Tibial nerve (tissue), 4 donors: ENCODE data around the gene CD37. TPM values are rescaled to one million over a fixed set of nuclear protein-coding genes. Genes with fewer than 3 reads are reported as not detected.

Experiments
- DNase-seq, 2 donors: peaks; one replicate each; pipeline ENCODE4 v3.0.0-alpha.2; 2019; ENCODE audit warnings: low spot score in 2 of 2
- H3K27ac ChIP-seq, 4 donors: fragments of 200-600 bp; sonication (generic) in 3 of 4; one replicate each; pipeline ENCODE4 v1.5.1; 2017 to 2019; ENCODE audit warnings: mild to moderate bottlenecking in 1 of 4
- H3K27me3 ChIP-seq, 2 donors: fragments of 200-600 bp; sonication (generic) in 1 of 2; one replicate each; pipeline versions ENCODE4 v1.5.1 to v1.6.0; 2017 to 2019
- H3K36me3 ChIP-seq, 3 donors: fragments of 200-600 bp; sonication (generic); one replicate each; pipeline ENCODE4 v1.5.1; 2018 to 2019
- H3K4me1 ChIP-seq, 4 donors: fragments of 200-600 bp; sonication (generic) in 3 of 4; one replicate each; pipeline ENCODE4 v1.5.1; 2017 to 2019
- H3K4me3 ChIP-seq, 4 donors: fragments of 200-600 bp; sonication (generic) in 3 of 4; one replicate each; pipeline ENCODE4 v1.5.1; 2017 to 2019; ENCODE audit warnings: mild to moderate bottlenecking in 1 of 4, moderate library complexity in 1 of 4
- H3K9me3 ChIP-seq, 4 donors: fragments of 200-600 bp; sonication (generic) in 3 of 4; one replicate each; pipeline ENCODE4 v1.5.1; 2017 to 2019
- EP300 ChIP-seq, 2 donors: sonication (generic); formaldehyde crosslinking; IDR thresholded peaks; one replicate each; pipeline ENCODE4 v1.6.1; 2017; ENCODE audit warnings: antibody characterized with exemption in 2 of 2, mild to moderate bottlenecking in 1 of 2
- POLR2A ChIP-seq, 2 donors: fragments of 450-650 bp; IDR thresholded peaks; one replicate each; pipeline ENCODE4 v1.6.1; 2017; ENCODE audit warnings: antibody characterized with exemption in 2 of 2, mild to moderate bottlenecking in 2 of 2, moderate library complexity in 2 of 2
- WGBS, 2 donors: methylation state at CpG; one replicate each; pipeline ENCODE4 v1.1.5; 2018; 5-methylcytosine and 5-hydroxymethylcytosine counted together
- total RNA-seq, 4 donors: library from RNA; depleted of rRNA; stranded (reverse); fragments of >200 nt; gene quantifications; one replicate each; pipeline ENCODE4 v1.1.0, GENCODE V29; 2016
- TF ChIP-seq, protein P1 (sequence below), 5 experiments: fragments of 200-600 bp in 3 of 5; fragments of 450-650 bp in 2 of 5; sonication (generic) in 3 of 5; IDR thresholded peaks; one replicate each; pipeline ENCODE4 v1.5.1; 2016 to 2019; ENCODE audit warnings: antibody characterized with exemption in 5 of 5, mild to moderate bottlenecking in 3 of 5, moderate library complexity in 2 of 5

CD37 gene
- total RNA-seq, 4 donors from 2014 or later: 9.8 to 18.6 (median 15.8) TPM

DNA sequence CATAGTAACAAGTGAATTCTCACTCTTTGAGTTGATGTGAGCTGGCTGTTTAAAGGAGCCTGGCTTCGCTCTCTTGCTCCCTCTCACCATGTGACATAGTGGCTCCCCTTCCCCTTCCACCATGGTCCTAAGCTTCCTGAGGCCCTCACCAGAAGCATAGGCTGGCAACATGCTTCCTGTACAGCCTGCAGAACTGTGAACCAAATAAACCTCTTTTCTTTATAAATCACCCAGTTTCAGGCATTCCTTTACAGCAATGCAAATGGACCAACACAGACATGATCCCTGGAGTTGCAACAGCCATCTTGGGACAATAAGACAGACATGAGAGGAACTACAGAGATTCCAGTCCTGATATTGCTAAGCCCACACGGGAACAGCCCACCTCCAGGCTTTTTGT, 14.4 kb downstream of the CD37 start:
- Histone ChIP-seq H3K27ac (no peak overlapping the region), H3K36me3 (peaks cover 0 to 98% (median 4%) of the 10 kb centered on the region in 3 donors), H3K4me1 (no peaks in the 10 kb centered on the region), H3K9me3 (no peaks in the 10 kb centered on the region), H3K4me3 (no peak overlapping the region), H3K27me3 (no peaks in the 10 kb centered on the region)
- DNase-seq: no peak
- 90 to 94% methylated on average over 2 of the region's 2 CpGs for WGBS, 2 donors
- TF ChIP-seq EP300 (IDR thresholded peaks at IDR 0.05) (no peak), POLR2A (IDR thresholded peaks at IDR 0.05) (no peak)
- TF ChIP-seq, protein P1, sequence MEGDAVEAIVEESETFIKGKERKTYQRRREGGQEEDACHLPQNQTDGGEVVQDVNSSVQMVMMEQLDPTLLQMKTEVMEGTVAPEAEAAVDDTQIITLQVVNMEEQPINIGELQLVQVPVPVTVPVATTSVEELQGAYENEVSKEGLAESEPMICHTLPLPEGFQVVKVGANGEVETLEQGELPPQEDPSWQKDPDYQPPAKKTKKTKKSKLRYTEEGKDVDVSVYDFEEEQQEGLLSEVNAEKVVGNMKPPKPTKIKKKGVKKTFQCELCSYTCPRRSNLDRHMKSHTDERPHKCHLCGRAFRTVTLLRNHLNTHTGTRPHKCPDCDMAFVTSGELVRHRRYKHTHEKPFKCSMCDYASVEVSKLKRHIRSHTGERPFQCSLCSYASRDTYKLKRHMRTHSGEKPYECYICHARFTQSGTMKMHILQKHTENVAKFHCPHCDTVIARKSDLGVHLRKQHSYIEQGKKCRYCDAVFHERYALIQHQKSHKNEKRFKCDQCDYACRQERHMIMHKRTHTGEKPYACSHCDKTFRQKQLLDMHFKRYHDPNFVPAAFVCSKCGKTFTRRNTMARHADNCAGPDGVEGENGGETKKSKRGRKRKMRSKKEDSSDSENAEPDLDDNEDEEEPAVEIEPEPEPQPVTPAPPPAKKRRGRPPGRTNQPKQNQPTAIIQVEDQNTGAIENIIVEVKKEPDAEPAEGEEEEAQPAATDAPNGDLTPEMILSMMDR (IDR thresholded peaks at IDR 0.05): no peak

DNA sequence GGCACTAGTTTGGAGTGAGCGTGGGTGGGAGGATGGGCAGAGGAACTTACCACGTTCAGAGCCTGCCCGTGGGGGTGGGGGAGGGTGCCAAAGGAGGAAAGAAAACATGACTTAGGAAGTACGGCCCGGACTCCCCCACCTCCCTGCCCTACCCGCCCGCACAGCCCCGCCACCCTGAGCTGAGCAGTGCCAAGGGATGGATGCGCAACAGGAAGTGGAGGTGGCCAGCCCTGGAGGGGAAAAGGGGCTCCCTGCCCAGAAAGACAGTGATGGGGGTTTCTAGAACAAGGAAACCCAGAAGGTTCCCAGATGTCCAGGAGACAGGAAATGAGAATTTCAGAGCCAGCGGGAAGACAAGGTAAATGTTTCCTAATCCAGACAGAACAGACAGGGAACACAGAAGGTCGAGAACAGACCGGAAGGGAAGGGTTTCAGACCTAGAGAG, 20.7 kb downstream of the CD37 start:
- H3K4me1 ChIP-seq: peaks cover 0 to 22% (median 5%) of the 10 kb centered on the region in 4 donors
- no peak for DNase-seq
- H3K4me3 ChIP-seq: no peak overlapping the region
- peaks cover 0 to 85% (median 5%) of the 10 kb centered on the region in 3 donors for H3K36me3 ChIP-seq
- 45 to 49% methylated on average over 12 of the region's 12 CpGs for WGBS, 2 donors
- H3K27ac ChIP-seq: peak overlapping the region in 2 of 4 donors; percentile 18 to 50
- no peaks in the 10 kb centered on the region for H3K27me3 ChIP-seq
- TF ChIP-seq, protein P1 (IDR thresholded peaks at IDR 0.05): no peak
- no peak for TF ChIP-seq EP300 (IDR thresholded peaks at IDR 0.05)
- no peaks in the 10 kb centered on the region for H3K9me3 ChIP-seq

DNA sequence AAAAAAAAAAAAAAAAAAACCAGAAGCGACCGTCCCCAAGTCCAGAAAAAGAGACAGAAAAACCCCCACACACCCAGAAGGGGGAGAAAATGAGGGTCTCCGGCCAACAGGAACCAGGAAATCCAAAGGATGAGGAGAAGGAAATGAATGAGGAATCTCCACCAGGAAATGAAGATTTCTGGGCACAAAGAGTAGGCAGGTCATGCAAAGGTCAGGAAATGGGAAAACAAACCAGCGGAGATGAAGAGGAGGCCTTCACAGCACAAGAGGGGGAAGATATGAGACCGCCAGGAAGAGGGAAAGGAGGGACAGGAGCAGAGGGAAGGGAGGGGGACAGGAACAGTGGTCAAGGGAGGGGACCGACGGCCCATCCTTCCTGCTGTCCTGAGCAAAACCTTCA, 21.2 kb downstream of the CD37 start:
- Histone ChIP-seq H3K4me3 (no peak overlapping the region), H3K9me3 (no peaks in the 10 kb centered on the region), H3K27ac (peak overlapping the region in 3 of 4 donors; percentile 18 to 50 (median 43)), H3K36me3 (peaks cover 0 to 80% (median 5%) of the 10 kb centered on the region in 3 donors), H3K27me3 (no peaks in the 10 kb centered on the region), H3K4me1 (peaks cover 0 to 26% (median 6%) of the 10 kb centered on the region in 4 donors)
- 31 to 46% methylated on average over 7 of the region's 7 CpGs for WGBS, 2 donors
- no peak for TF ChIP-seq POLR2A (IDR thresholded peaks at IDR 0.05)
- TF ChIP-seq, protein P1 (IDR thresholded peaks at IDR 0.05): no peak
- TF ChIP-seq EP300 (IDR thresholded peaks at IDR 0.05): no peak
- DNase-seq: no peak

DNA sequence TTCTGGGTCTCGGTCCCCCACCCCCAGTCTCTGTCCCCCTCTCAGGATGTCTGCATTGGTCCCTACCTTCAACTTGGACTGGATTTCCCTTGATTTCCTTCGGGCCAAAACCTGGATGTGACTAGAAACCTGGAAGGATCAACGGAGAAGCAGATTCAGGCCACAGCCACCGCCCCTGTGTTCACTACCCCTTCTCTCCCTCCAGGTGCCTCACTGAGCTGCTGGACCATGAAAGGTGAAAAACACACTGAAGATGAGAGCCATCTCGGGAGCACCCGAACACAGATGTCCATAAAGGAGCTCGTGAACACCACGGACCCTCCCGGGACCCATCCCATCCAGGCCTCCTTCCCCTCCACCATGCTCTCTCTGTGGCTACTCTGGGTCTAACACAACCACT, 22.0 kb downstream of the CD37 start:
- Histone ChIP-seq H3K27ac (peak overlapping the region in 1 of 4 donors; percentile 18), H3K4me1 (peaks cover 0 to 33% (median 10%) of the 10 kb centered on the region in 4 donors), H3K36me3 (peaks cover 0 to 72% (median 5%) of the 10 kb centered on the region in 3 donors), H3K4me3 (no peak overlapping the region), H3K9me3 (no peaks in the 10 kb centered on the region), H3K27me3 (peaks cover 0 to 4% of the 10 kb centered on the region in 2 donors)
- no peak for TF ChIP-seq EP300 (IDR thresholded peaks at IDR 0.05)
- TF ChIP-seq, protein P1 (IDR thresholded peaks at IDR 0.05): no peak
- no peak for TF ChIP-seq POLR2A (IDR thresholded peaks at IDR 0.05)
- WGBS, 2 donors: 77 to 80% methylated on average over 9 of the region's 9 CpGs
- DNase-seq: no peak

DNA sequence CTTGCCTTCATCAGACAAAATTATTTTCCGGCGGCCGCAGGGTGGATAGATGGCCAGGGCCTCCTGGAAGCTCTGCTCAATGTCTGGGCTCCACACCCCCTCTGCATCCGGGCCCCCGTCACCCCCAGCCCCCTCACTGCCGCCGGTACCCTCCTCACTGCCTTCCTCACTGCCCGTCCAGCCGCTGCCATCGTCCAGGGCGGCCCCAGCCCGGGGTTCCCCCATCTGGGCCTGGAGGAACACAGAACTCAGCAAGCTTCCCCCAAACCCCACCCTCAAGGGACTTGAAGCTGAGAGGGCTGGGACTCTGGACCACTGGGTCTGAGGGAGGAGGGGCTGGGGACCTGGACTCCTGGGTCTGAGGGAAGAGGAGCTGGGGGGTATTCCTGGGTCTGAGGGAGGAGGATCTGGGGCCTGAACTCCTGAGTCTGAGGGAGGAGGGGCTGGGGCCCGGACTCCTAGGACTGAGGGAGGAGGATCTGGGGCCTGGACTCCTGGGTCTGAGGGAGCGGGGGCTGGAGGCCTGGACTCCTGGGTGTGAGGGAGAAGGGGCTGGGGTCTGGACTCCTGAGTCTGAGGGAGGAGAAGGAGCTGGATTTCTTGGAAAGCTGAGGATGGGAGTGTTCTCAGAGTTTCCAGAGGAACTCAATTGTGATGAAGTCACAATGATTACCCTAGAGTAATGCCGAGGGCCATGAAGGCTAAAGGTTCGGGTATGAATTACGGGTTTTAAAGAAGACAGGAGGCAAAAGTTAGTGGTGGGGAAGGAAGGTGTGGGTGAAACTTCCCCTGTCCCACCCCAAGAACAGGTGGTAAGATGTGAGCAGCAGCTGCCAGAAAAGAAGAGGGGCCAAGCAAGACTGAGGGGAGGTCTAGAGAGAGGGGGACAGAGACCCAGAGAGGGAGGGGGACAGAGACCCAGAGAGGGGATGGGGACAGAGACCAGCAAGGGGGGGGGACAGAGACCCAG, 24.9 kb downstream of the CD37 start:
- no peak for DNase-seq
- TF ChIP-seq, protein P1 (IDR thresholded peaks at IDR 0.05): no peak
- no peak for TF ChIP-seq POLR2A (IDR thresholded peaks at IDR 0.05)
- no peak for TF ChIP-seq EP300 (IDR thresholded peaks at IDR 0.05)
- Histone ChIP-seq H3K27me3 (peaks cover 0 to 4% of the 10 kb centered on the region in 2 donors), H3K36me3 (peaks cover 0 to 45% (median 0%) of the 10 kb centered on the region in 3 donors), H3K4me1 (peaks cover 0 to 52% (median 13%) of the 10 kb centered on the region in 4 donors), H3K4me3 (no peak overlapping the region), H3K27ac (peak overlapping the region; percentile 88 to 97 (median 92)), H3K9me3 (no peaks in the 10 kb centered on the region)
- WGBS, 2 donors: 67 to 70% methylated on average over 17 of the region's 17 CpGs
